Natural killer cell (primary cell): ENCODE data around the gene WBP1. TPM values are rescaled to one million over a fixed set of nuclear protein-coding genes. Genes with fewer than 3 reads are reported as not detected.

ENCODE experiments used
- ATAC-seq, 3 donors: fragments of 150-1000 bp in 2 of 3; fragments of 200-7000 bp in 1 of 3; cut with Tn5 transposase; 1 replicate in 1 of 3; 2 replicates in 2 of 3; pipeline ENCODE4 v1.10.0; 2021; ENCODE audit warnings: mild to moderate bottlenecking in 2 of 3, moderate library complexity in 2 of 3
- DNase-seq, 2 donors: peaks; one replicate each; pipeline versions ENCODE4 v3.0.0 to v3.0.0-alpha.2; 2013 to 2021; ENCODE audit warnings: mixed read lengths in 1 of 2
- H3K27ac ChIP-seq: one replicate; pipeline ENCODE4 v1.5.1; 2013; ENCODE audit warnings: mild to moderate bottlenecking, low read length
- H3K27me3 ChIP-seq: one replicate; pipeline ENCODE4 v1.6.1; 2013; ENCODE audit warnings: low read length; ENCODE audit not compliant: control insufficient read depth, insufficient read depth
- H3K36me3 ChIP-seq: one replicate; pipeline ENCODE4 v1.6.1; 2013; ENCODE audit warnings: low read length; ENCODE audit not compliant: control insufficient read depth, insufficient read depth
- H3K4me1 ChIP-seq: one replicate; pipeline ENCODE4 v1.6.1; 2013; ENCODE audit warnings: low read length; ENCODE audit not compliant: control insufficient read depth, insufficient read depth
- H3K4me3 ChIP-seq: one replicate; pipeline ENCODE4 v1.5.1; 2013; ENCODE audit warnings: low read length
- H3K9me3 ChIP-seq: one replicate; pipeline ENCODE4 v1.6.1; 2013; ENCODE audit warnings: low read length; ENCODE audit not compliant: control insufficient read depth, insufficient read depth
- H3K27ac Mint-ChIP-seq, 2 donors: one replicate each; pipeline ENCODE4 v1.8.0; 2022; ENCODE audit warnings: mild to moderate bottlenecking in 2 of 2, mixed read lengths in 2 of 2, moderate library complexity in 1 of 2
- H3K27me3 Mint-ChIP-seq, 2 donors: one replicate each; pipeline ENCODE4 v1.8.0; 2022; ENCODE audit warnings: low read depth in 2 of 2, mixed read lengths in 2 of 2
- H3K36me3 Mint-ChIP-seq: one replicate; pipeline ENCODE4 v1.8.0; 2022; ENCODE audit warnings: mixed read lengths
- H3K4me1 Mint-ChIP-seq, 2 donors: one replicate each; pipeline ENCODE4 v1.8.0; 2022; ENCODE audit warnings: mixed read lengths in 2 of 2
- H3K4me3 Mint-ChIP-seq: one replicate; pipeline ENCODE4 v1.8.0; 2022; ENCODE audit warnings: mild to moderate bottlenecking, moderate library complexity, mixed read lengths
- H3K9me3 Mint-ChIP-seq, 2 donors: one replicate each; pipeline ENCODE4 v1.8.0; 2022; ENCODE audit warnings: mixed read lengths in 2 of 2
- WGBS: methylation state at CpG from one replicate; pipeline ENCODE4 v1.1.7; 2013; ENCODE audit warnings: missing lambda C conversion rate; ENCODE audit not compliant: insufficient coverage; 5-methylcytosine and 5-hydroxymethylcytosine counted together
- intact Hi-C: fragments of 100-400 bp; cut with micrococcal nuclease; formaldehyde crosslinking; loops from one replicate; pipeline ENCODE4 v1.14.2; 2022
- total RNA-seq, 4 donors: library from RNA; stranded (reverse); fragments of 120-200 nt in 1 of 4; gene quantifications; one replicate each; pipeline versions ENCODE4 v1.2.3 to v1.2.4, GENCODE V29; 2013 to 2022
- TF ChIP-seq, protein P1 (sequence below): fragments of 200-600 bp; IDR thresholded peaks from one replicate; pipeline ENCODE4 v1.8.0; 2022; ENCODE audit warnings: antibody characterized with exemption

Gene WBP1
- total RNA-seq, 3 donors from 2014 or later (not counting 1 experiment from before 2014, with no cell fraction given) = 65.1 to 68.3 (median 65.4) TPM

DNA sequence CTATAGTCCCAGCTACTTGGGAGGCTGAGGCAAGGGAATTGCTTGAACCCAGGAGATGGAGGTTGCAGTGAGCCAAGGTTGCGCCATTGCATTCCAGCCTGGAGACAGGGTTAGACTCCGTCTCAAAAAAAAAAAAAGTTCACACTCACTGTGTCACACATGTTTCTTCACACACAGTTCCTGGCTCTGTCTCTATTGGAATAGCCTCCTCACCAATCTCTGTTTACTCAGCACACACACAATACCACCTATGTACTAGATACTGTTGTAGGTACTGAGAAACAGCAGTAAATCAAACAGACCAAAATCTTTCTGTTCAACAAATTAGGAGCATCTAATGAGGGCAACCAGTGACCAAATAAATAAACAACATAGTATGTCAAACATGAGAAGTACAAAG lies 27.9 kb downstream of the WBP1 start:
- H3K36me3 Mint-ChIP-seq = peaks cover 8% of the 10 kb centered on the region

DNA sequence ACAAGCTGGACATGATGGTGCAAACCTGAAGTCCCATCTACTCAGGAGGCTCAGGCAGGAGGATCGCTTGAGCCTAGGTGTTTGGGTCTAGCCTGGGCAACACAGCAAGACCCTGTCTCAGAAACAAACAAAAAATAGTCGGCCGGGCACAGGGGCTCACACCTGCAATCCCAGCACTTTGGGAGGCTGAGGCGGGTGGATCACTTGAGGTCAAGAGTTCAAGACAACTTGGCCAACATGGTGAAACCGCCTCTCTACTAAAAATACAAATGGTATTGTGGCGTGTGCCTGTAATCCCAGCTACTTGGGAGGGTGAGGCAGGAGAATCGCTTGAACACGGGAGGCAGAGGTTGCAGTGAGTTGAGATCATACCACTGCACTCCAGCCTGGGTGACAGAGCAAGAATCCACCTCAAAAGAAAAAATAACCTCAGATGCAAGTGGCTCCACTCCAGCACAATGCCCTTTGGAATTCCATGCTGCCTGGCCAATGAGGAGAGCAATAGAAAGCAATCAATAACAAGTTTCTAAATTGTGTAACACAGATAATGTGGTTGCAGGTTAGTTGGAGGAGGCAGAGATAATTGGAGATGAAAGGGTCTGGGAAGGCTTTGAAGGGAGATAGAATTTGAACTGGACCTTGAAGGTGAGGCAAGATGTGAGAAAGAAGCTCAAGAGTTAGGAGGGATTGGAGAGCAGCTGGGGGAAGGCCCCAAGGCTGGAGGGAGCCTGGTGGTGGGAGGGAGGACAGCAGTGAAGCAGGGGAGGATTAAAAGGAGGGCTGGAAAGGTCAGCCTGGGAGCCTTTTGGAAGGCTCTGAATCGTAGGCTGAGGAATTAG lies 30.6 kb downstream of the WBP1 start:
- H3K27ac Mint-ChIP-seq = no peak overlapping the region
- peaks cover 8% of the 10 kb centered on the region for H3K36me3 Mint-ChIP-seq
- DNase-seq (no peak), ATAC-seq (no peak)
- Histone ChIP-seq H3K9me3 (no peaks in the 10 kb centered on the region), H3K4me3 (no peak overlapping the region), H3K27me3 (no peaks in the 10 kb centered on the region), H3K4me1 (peaks cover 2% of the 10 kb centered on the region), H3K27ac (no peak overlapping the region), H3K36me3 (peaks cover 46% of the 10 kb centered on the region)
- TF ChIP-seq, protein P1, sequence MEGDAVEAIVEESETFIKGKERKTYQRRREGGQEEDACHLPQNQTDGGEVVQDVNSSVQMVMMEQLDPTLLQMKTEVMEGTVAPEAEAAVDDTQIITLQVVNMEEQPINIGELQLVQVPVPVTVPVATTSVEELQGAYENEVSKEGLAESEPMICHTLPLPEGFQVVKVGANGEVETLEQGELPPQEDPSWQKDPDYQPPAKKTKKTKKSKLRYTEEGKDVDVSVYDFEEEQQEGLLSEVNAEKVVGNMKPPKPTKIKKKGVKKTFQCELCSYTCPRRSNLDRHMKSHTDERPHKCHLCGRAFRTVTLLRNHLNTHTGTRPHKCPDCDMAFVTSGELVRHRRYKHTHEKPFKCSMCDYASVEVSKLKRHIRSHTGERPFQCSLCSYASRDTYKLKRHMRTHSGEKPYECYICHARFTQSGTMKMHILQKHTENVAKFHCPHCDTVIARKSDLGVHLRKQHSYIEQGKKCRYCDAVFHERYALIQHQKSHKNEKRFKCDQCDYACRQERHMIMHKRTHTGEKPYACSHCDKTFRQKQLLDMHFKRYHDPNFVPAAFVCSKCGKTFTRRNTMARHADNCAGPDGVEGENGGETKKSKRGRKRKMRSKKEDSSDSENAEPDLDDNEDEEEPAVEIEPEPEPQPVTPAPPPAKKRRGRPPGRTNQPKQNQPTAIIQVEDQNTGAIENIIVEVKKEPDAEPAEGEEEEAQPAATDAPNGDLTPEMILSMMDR = no peak
- no peak overlapping the region for H3K4me3 Mint-ChIP-seq
- 99% methylated on average over 9 of the region's 9 CpGs for WGBS
- peaks cover 5 to 18% of the 10 kb centered on the region in 2 donors for H3K4me1 Mint-ChIP-seq
- H3K27me3 Mint-ChIP-seq = no peaks in the 10 kb centered on the region
- no peaks in the 10 kb centered on the region for H3K9me3 Mint-ChIP-seq
- intact Hi-C loops = no loop called here

More for the DNA sequence above, 27.9 kb downstream of the WBP1 start:
- no peaks in the 10 kb centered on the region for H3K9me3 Mint-ChIP-seq
- TF ChIP-seq, protein P1 = no peak
- no peak overlapping the region for H3K27ac Mint-ChIP-seq
- Histone ChIP-seq H3K27ac (no peak overlapping the region), H3K4me1 (peaks cover 21% of the 10 kb centered on the region), H3K9me3 (no peaks in the 10 kb centered on the region), H3K27me3 (no peaks in the 10 kb centered on the region), H3K4me3 (no peak overlapping the region), H3K36me3 (peaks cover 20% of the 10 kb centered on the region)
- ATAC-seq (no peak), DNase-seq (no peak)
- peaks cover 19 to 38% of the 10 kb centered on the region in 2 donors for H3K4me1 Mint-ChIP-seq
- H3K27me3 Mint-ChIP-seq = no peaks in the 10 kb centered on the region
- H3K4me3 Mint-ChIP-seq = no peak overlapping the region
- intact Hi-C loops = no loop called here
- WGBS = 93% methylated on average over 2 of the region's 2 CpGs

DNA sequence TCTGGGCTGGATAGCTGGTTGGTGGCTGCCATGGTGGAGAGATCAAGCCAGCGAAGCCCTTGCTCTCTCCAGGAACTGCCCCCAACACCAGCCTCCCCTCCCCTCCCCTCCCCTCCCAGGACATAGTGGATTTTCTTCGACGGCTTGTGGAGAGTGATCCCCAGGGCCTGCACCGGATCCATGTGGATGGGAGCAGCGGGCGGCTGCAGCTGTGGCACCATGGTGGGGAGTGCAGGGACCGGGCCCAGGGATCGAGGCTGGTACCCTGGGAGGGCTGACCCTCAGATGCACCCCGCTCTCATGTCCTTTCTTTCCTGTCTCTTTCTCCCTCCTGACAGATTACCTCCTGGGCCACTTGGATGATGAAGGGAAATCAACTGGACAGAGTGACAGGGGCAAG lies 31.7 kb downstream of the WBP1 start:
- no peaks in the 10 kb centered on the region for H3K4me1 ChIP-seq
- no peaks in the 10 kb centered on the region for H3K9me3 Mint-ChIP-seq
- no peak overlapping the region for H3K4me3 ChIP-seq
- H3K4me3 Mint-ChIP-seq = no peak overlapping the region
- H3K36me3 ChIP-seq = peaks cover 48% of the 10 kb centered on the region
- peaks cover 8% of the 10 kb centered on the region for H3K36me3 Mint-ChIP-seq
- no peak overlapping the region for H3K27ac Mint-ChIP-seq
- DNase-seq = no peak
- ATAC-seq = no peak
- 98% methylated on average over 6 of the region's 9 CpGs for WGBS
- H3K9me3 ChIP-seq = no peaks in the 10 kb centered on the region
- H3K4me1 Mint-ChIP-seq = peaks cover 5 to 18% of the 10 kb centered on the region in 2 donors
- TF ChIP-seq, protein P1 = no peak
- H3K27me3 ChIP-seq = no peaks in the 10 kb centered on the region
- no peak overlapping the region for H3K27ac ChIP-seq
- intact Hi-C loops = no loop called here
- no peaks in the 10 kb centered on the region for H3K27me3 Mint-ChIP-seq
